Skeletal muscle satellite cell (primary cell): Measurements from ENCODE around the gene PEF1. TPM values are rescaled to one million over a fixed set of nuclear protein-coding genes. Genes with fewer than 3 reads are reported as not detected.

Experiments used
- H3K27me3 ChIP-seq: 2 replicates; pipeline ENCODE4 v1.7.0; 2013; ENCODE audit warnings: low read length; ENCODE audit not compliant: control insufficient read depth, insufficient read depth
- H3K36me3 ChIP-seq: 2 replicates; pipeline ENCODE4 v1.7.0; 2013; ENCODE audit warnings: mild to moderate bottlenecking, control low read depth, low read length; ENCODE audit not compliant: insufficient read depth
- H3K4me1 ChIP-seq: 2 replicates; pipeline ENCODE4 v1.7.0; 2013; ENCODE audit warnings: low read length; ENCODE audit not compliant: control insufficient read depth, insufficient read depth
- H3K4me2 ChIP-seq: 2 replicates; pipeline ENCODE4 v1.7.0; 2013; ENCODE audit warnings: mild to moderate bottlenecking, low read length
- H3K4me3 ChIP-seq: 2 replicates; pipeline ENCODE4 v1.7.0; 2013; ENCODE audit warnings: low read length
- H3K9ac ChIP-seq: 2 replicates; pipeline ENCODE4 v1.7.0; 2013; ENCODE audit warnings: mild to moderate bottlenecking, low read depth, low read length, moderate library complexity
- H3K9me3 ChIP-seq: replicated peaks from 2 replicates; pipeline ENCODE4 v1.7.0; 2013; ENCODE audit warnings: mild to moderate bottlenecking, control low read depth, low read length
- total RNA-seq: library from RNA; depleted of rRNA; stranded (reverse); fragments of >200 nt; gene quantifications from 2 replicates; pipeline ENCODE4 v1.2.3, GENCODE V29; 2012; rRNA removed

PEF1 gene, protein sequence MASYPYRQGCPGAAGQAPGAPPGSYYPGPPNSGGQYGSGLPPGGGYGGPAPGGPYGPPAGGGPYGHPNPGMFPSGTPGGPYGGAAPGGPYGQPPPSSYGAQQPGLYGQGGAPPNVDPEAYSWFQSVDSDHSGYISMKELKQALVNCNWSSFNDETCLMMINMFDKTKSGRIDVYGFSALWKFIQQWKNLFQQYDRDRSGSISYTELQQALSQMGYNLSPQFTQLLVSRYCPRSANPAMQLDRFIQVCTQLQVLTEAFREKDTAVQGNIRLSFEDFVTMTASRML
- 59.0 and 60.8 TPM in 2 replicates for total RNA-seq

GRCh38 chr1:31644560-31645273 is at the start of gene PEF1:
Gene PEF1 (minus strand): TSS chr1:31644876. CDS start chr1:31644864, 12 bp downstream.
- Histone ChIP-seq H3K27me3 (no peaks in the 10 kb centered on the region), H3K9me3 (no peaks in the 10 kb centered on the region), H3K4me3 (peak within 1 kb of the TSS; percentile 91), H3K36me3 (no peaks in the 10 kb centered on the region), H3K4me2 (peak within 1 kb of the TSS; percentile 98), H3K9ac (peak within 1 kb of the TSS; percentile 97), H3K4me1 (peaks cover 20% of the 10 kb centered on the region)

GRCh38 chr1:31693231-31693630 is 48.6 kb upstream of the PEF1 start:
- H3K36me3 ChIP-seq, result peaks cover 35% of the 10 kb centered on the region
- H3K27me3 ChIP-seq, result no peaks in the 10 kb centered on the region
- H3K4me2 ChIP-seq, result no peak overlapping the region
- no peak overlapping the region for H3K4me3 ChIP-seq
- H3K9ac ChIP-seq, result no peak overlapping the region
- H3K9me3 ChIP-seq, result no peaks in the 10 kb centered on the region
- peaks cover 20% of the 10 kb centered on the region for H3K4me1 ChIP-seq

- H3K27me3 ChIP-seq, result no peaks in the 10 kb centered on the region
- peaks cover 20% of the 10 kb centered on the region for H3K4me1 ChIP-seq
- H3K4me3 ChIP-seq, result no peak overlapping the region
- no peaks in the 10 kb centered on the region for H3K9me3 ChIP-seq
- H3K9ac ChIP-seq, result no peak overlapping the region
- H3K36me3 ChIP-seq, result peaks cover 25% of the 10 kb centered on the region
- no peak overlapping the region for H3K4me2 ChIP-seq
Measured at GRCh38 chr1:31691951-31692350, 47.3 kb upstream of the PEF1 start.

GRCh38 chr1:31691446-31691845 is 46.8 kb upstream of the PEF1 start:
- Histone ChIP-seq H3K9ac (no peak overlapping the region), H3K4me1 (peaks cover 20% of the 10 kb centered on the region), H3K9me3 (no peaks in the 10 kb centered on the region), H3K4me2 (no peak overlapping the region), H3K4me3 (no peak overlapping the region), H3K36me3 (peaks cover 25% of the 10 kb centered on the region), H3K27me3 (no peaks in the 10 kb centered on the region)

- H3K4me2 ChIP-seq, result no peak overlapping the region
- H3K4me1 ChIP-seq, result peaks cover 20% of the 10 kb centered on the region
- H3K9ac ChIP-seq, result no peak overlapping the region
- peaks cover 25% of the 10 kb centered on the region for H3K36me3 ChIP-seq
- no peaks in the 10 kb centered on the region for H3K9me3 ChIP-seq
- H3K4me3 ChIP-seq, result no peak overlapping the region
- no peaks in the 10 kb centered on the region for H3K27me3 ChIP-seq
Measured at GRCh38 chr1:31690921-31691320, 46.2 kb upstream of the PEF1 start.

DNA sequence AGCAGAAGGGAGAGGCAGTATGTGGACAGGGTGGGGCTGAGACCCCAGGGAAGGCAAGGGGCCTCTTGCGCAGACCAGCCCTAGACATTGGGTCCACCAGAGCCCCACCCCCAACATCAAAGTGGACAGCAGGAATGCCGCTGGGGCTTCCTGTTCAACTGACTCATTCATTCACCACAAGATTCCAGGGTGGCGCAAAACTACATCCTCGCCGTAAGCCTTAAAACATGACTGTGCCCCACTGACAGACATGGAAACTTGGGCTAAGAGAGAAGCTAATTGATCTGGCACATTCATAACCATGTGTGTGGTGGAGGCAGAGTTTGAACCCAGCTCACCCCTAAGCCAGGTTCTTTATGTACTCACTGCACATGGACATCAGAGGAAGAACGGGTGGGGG is 45.2 kb upstream of the PEF1 start:
- Histone ChIP-seq H3K9ac (peak overlapping the region; percentile 51), H3K27me3 (no peaks in the 10 kb centered on the region), H3K4me2 (peak overlapping the region; percentile 63), H3K4me3 (peak overlapping the region; percentile 53), H3K9me3 (no peaks in the 10 kb centered on the region), H3K4me1 (peaks cover 20% of the 10 kb centered on the region), H3K36me3 (peaks cover 18% of the 10 kb centered on the region)

DNA sequence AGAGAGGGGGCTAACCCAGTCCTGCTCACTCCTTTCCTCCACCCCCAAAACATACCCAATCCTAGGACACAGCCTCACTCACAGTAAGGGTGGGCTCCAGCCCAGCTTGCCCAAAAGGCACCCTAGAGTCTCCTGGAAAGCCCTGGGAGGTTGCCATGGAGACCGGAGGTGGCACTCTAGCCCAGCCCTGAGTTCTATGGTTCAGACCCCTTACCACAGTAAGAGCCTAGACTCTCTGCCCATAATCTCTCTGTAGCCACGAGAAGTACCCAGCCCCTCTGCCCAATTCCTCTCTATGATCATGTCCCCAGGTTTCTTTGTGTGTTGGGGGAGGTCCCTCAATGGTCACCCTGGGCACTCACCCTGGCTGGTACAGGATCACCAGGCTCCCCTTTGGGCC is 44.7 kb upstream of the PEF1 start:
- peaks cover 14% of the 10 kb centered on the region for H3K36me3 ChIP-seq
- peak overlapping the region; percentile 63 for H3K4me2 ChIP-seq
- H3K4me1 ChIP-seq, result peaks cover 20% of the 10 kb centered on the region
- no peaks in the 10 kb centered on the region for H3K9me3 ChIP-seq
- no peaks in the 10 kb centered on the region for H3K27me3 ChIP-seq
- peak overlapping the region; percentile 48 for H3K9ac ChIP-seq
- H3K4me3 ChIP-seq, result peak overlapping the region; percentile 53

- Histone ChIP-seq H3K36me3 (peaks cover 6% of the 10 kb centered on the region), H3K4me3 (no peak overlapping the region), H3K27me3 (no peaks in the 10 kb centered on the region), H3K9ac (no peak overlapping the region), H3K9me3 (no peaks in the 10 kb centered on the region), H3K4me1 (peaks cover 20% of the 10 kb centered on the region), H3K4me2 (no peak overlapping the region)
Measured at GRCh38 chr1:31688233-31688918, 43.7 kb upstream of the PEF1 start.

GRCh38 chr1:31687601-31688000 is 42.9 kb upstream of the PEF1 start:
- Histone ChIP-seq H3K9me3 (no peaks in the 10 kb centered on the region), H3K9ac (no peak overlapping the region), H3K27me3 (no peaks in the 10 kb centered on the region), H3K4me3 (no peak overlapping the region), H3K4me1 (peaks cover 20% of the 10 kb centered on the region), H3K36me3 (peaks cover 12% of the 10 kb centered on the region), H3K4me2 (no peak overlapping the region)

DNA sequence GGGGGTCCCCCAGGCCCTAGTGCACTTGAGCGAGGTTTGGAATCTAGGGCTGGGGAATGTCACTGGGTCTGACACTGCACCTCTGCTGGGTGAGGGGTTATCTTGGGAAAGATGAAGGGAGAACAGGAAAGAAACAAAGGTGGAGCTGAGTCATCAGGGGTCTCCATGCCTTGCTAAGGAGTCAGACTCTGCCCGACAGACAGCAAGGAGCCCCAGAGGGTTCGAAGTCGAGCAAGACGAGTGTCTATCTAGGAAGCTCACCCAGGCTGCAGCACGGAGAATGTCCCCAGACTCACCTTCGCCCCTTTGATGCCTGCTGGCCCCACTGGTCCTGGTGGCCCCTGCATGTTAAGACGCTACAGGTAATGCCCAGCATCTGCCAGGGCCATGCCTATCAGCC is 41.1 kb upstream of the PEF1 start:
- H3K9me3 ChIP-seq, result no peaks in the 10 kb centered on the region
- no peak overlapping the region for H3K4me3 ChIP-seq
- H3K4me1 ChIP-seq, result peaks cover 18% of the 10 kb centered on the region
- peaks cover 28% of the 10 kb centered on the region for H3K36me3 ChIP-seq
- no peak overlapping the region for H3K9ac ChIP-seq
- no peak overlapping the region for H3K4me2 ChIP-seq
- H3K27me3 ChIP-seq, result no peaks in the 10 kb centered on the region

DNA sequence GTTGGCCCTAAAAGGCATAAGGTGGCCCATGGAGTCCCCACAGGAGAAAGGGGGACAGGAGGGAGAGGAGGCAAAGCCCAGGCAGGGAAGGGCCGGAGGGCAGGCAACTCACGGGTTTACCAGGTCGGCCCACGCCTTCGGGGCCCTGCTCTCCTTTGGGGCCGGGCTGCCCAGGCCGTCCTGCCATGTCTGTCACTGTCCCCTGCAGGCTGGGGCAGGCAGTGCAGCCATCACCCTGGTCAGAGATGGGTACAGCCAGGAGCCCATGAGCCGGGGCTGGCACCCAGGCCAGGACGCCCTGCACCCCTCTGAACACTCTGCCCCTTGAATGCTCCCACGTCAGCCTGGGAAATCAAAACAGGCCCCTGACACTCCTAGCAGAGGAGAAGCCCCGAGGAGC is 39.3 kb upstream of the PEF1 start:
- Histone ChIP-seq H3K36me3 (peaks cover 41% of the 10 kb centered on the region), H3K9me3 (no peaks in the 10 kb centered on the region), H3K27me3 (no peaks in the 10 kb centered on the region), H3K4me3 (no peak overlapping the region), H3K9ac (no peak overlapping the region), H3K4me1 (no peaks in the 10 kb centered on the region), H3K4me2 (no peak overlapping the region)
